Bronchial epithelial cell (primary cell): ENCODE results near the gene M1AP. TPM values are rescaled to one million over a fixed set of nuclear protein-coding genes. Genes with fewer than 3 reads are reported as not detected.
A peak's percentile ranks its signal among the peaks of the same experiment; 100 is the strongest.

Experiments used
- DNase-seq: peaks from one replicate; pipeline ENCODE4 v3.0.0-alpha.2; 2010; ENCODE audit warnings: low read depth
- FAIRE-seq: peaks from 2 replicates; lab custom pipeline; 2011; peaks lifted over from hg19 to GRCh38; lab: Jason Lieb, UNC
- H3K27me3 ChIP-seq: 2 replicates; pipeline ENCODE4 v1.5.1; 2011; ENCODE audit warnings: low read length; ENCODE audit not compliant: control insufficient read depth, insufficient read depth
- H3K36me3 ChIP-seq: 2 replicates; pipeline ENCODE4 v1.5.1; 2011; ENCODE audit warnings: low read length; ENCODE audit not compliant: control insufficient read depth, insufficient read depth
- H3K4me3 ChIP-seq: 2 replicates; pipeline ENCODE4 v1.5.1; 2011; ENCODE audit warnings: mild to moderate bottlenecking, low read depth, low read length, control low read depth
- CTCF ChIP-seq: IDR thresholded peaks from 2 replicates; pipeline ENCODE4 v1.5.1; 2011; ENCODE audit warnings: mild to moderate bottlenecking, moderate library complexity, low read length, control low read depth, inconsistent platforms; ENCODE audit not compliant: insufficient read depth, severe bottlenecking
- total RNA-seq: library from RNA; depleted of rRNA; stranded (reverse); fragments of >200 nt; gene quantifications from 2 replicates; pipeline ENCODE4 v1.2.1, GENCODE V29; 2014

M1AP gene
- total RNA-seq, 1 donor from 2014 or later, result 0.53 TPM

GRCh38 chr2:74531666-74532065, 116.5 kb downstream of the M1AP start:
- FAIRE-seq, result no peak
- no peak for TF ChIP-seq CTCF
- Histone ChIP-seq H3K27me3 (no peaks in the 10 kb centered on the region), H3K36me3 (peaks cover 14% of the 10 kb centered on the region), H3K4me3 (no peak overlapping the region)
- no peak for DNase-seq

DNA sequence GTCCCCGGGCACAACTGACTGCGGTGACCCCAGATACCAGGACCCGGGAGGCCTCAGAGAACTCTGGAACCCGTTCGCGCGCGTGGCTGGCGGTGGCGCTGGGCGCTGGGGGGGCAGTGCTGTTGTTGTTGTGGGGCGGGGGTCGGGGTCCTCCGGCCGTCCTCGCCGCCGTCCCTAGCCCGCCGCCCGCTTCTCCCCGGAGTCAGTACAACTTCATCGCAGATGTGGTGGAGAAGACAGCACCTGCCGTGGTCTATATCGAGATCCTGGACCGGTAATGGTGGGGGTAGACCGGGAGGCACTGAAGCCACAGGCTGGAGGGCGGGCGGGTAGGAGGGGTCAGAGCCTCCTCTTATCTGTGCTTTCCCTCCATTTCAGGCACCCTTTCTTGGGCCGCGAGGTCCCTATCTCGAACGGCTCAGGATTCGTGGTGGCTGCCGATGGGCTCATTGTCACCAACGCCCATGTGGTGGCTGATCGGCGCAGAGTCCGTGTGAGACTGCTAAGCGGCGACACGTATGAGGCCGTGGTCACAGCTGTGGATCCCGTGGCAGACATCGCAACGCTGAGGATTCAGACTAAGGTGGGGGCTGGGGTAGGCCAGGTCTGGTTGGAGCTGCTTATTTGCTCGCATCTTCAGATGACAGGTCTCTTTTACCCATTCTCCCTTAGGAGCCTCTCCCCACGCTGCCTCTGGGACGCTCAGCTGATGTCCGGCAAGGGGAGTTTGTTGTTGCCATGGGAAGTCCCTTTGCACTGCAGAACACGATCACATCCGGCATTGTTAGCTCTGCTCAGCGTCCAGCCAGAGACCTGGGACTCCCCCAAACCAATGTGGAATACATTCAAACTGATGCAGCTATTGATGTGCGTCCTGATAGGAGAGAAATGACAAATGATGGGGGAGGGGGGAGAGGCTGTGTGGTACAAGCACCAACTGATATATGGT, 117.6 kb downstream of the M1AP start:
- no peaks in the 10 kb centered on the region for H3K27me3 ChIP-seq
- peak overlapping the region; percentile 92 for H3K4me3 ChIP-seq
- no peak for TF ChIP-seq CTCF
- peaks cover 16% of the 10 kb centered on the region for H3K36me3 ChIP-seq
- FAIRE-seq (no peak), DNase-seq (no peak)

DNA sequence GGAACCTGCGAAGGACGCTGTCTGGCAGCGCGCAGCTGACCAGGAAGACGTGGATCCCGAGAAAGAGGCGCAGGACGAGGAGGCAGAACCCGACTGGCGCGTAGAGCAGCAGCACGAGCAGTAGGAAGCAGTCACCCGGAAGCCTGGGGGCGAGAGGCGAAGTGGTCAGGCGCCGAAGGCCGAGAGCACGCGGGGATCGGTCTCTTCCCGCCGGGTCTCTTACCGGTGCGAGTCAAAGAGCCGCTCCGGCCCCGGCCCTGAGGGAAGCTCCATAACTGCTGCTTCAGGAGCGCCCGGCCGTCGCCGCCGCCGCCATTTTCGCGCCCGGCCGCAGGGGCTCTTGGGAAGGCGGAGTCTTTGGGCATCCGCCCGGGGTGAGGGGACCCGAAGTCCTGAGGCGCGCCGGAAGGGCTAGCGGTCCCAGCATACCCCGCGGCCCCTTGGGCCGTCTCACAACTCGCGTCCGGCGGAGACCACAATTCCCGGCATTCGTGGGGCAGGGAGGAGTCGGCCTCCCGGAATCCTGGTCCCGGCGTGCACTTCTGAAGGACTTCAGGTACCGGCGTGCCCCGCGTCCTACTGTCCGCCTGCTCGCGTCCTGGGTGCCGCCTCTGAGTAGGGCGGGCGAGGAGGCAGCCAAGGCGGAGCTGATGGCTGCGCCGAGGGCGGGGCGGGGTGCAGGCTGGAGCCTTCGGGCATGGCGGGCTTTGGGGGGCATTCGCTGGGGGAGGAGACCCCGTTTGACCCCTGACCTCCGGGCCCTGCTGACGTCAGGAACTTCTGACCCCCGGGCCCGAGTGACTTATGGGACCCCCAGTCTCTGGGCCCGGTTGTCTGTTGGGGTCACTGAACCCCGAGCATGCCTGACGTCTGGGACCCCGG, 118.5 kb downstream of the M1AP start, which contains the start of the genes AUP1 and HTRA2:
TSS of gene AUP1 (minus strand) at position 350 of the 882 bp plus-strand sequence. CDS start at position 273, 77 bp downstream.
TSS of gene HTRA2 (plus strand) at position 577 of the 882 bp plus-strand sequence. CDS start at position 651, 74 bp downstream.
- Histone ChIP-seq H3K36me3 (peaks cover 16% of the 10 kb centered on the region), H3K27me3 (no peaks in the 10 kb centered on the region), H3K4me3 (peak within 1 kb of the TSS; percentile 92)
- TF ChIP-seq CTCF, result no peak
- FAIRE-seq, result no peak
- peak; percentile 97 for DNase-seq

GRCh38 chr2:74528600-74529356, 119.4 kb downstream of the M1AP start:
- DNase-seq, result no peak
- Histone ChIP-seq H3K36me3 (peaks cover 16% of the 10 kb centered on the region), H3K4me3 (peak overlapping the region; percentile 92), H3K27me3 (no peaks in the 10 kb centered on the region)
- no peak for TF ChIP-seq CTCF
- no peak for FAIRE-seq

DNA sequence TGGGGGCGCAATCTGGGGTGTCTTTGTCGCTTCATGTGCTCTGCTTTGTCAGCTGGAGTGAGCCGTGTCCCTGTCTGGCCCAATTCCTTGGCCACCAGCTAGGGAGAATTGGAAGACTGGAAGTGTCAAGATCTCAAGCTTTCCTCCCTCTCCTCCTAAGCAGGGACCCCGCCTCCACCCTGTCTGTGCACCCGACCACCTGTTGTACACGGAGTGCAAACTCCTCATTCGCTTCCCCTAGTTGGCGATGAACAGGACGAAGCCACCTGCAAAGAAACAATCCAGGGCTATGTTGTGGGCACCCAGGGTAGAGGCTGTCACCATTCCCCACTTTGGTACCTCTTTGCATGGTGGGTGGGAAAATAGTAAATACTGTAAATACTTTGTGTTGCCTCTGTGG, 120.4 kb downstream of the M1AP start:
- Histone ChIP-seq H3K27me3 (no peaks in the 10 kb centered on the region), H3K4me3 (no peak overlapping the region), H3K36me3 (peaks cover 13% of the 10 kb centered on the region)
- no peak for TF ChIP-seq CTCF
- DNase-seq (no peak), FAIRE-seq (no peak)
